Peyer's patch (tissue), 4 donors: Measurements from ENCODE around the gene PDLIM5. TPM values are rescaled to one million over a fixed set of nuclear protein-coding genes. Genes with fewer than 3 reads are reported as not detected.

Source experiments
- DNase-seq, 3 donors: peaks; one replicate each; pipeline ENCODE4 v3.0.0-alpha.2; 2017 to 2019
- H3K27ac ChIP-seq, 4 donors: fragments of 200-600 bp; sonication (generic); one replicate each; pipeline ENCODE4 v1.5.1; 2016 to 2019
- H3K27me3 ChIP-seq, 2 donors: fragments of 200-600 bp; sonication (generic); one replicate each; pipeline ENCODE4 v1.5.1; 2019
- H3K36me3 ChIP-seq, 3 donors: fragments of 200-600 bp; sonication (generic); one replicate each; pipeline ENCODE4 v1.5.1; 2016 to 2019
- H3K4me1 ChIP-seq, 4 donors: fragments of 200-600 bp; sonication (generic); one replicate each; pipeline ENCODE4 v1.5.1; 2016 to 2019
- H3K4me3 ChIP-seq, 4 donors: fragments of 200-600 bp; sonication (generic); 1 replicate in 3 of 4; 2 replicates in 1 of 4; pipeline ENCODE4 v1.5.1; 2016 to 2019; ENCODE audit warnings: mild to moderate bottlenecking in 1 of 4
- H3K9me3 ChIP-seq, 4 donors: fragments of 200-600 bp; sonication (generic); one replicate each; pipeline ENCODE4 v1.5.1; 2016 to 2019; ENCODE audit warnings: mild to moderate bottlenecking in 1 of 4
- CTCF ChIP-seq, 6 experiments: fragments of 450-650 bp in 4 of 6; fragments of 200-600 bp in 2 of 6; sonication (generic) in 1 of 6; IDR thresholded peaks; one replicate each; pipeline ENCODE4 v1.5.1; 2017 to 2019; ENCODE audit warnings: antibody characterized with exemption in 6 of 6, mild to moderate bottlenecking in 3 of 6, moderate library complexity in 1 of 6
- POLR2A ChIP-seq, 2 donors: fragments of 450-650 bp; IDR thresholded peaks; one replicate each; pipeline ENCODE4 v1.5.1; 2017; ENCODE audit warnings: antibody characterized with exemption in 2 of 2, mild to moderate bottlenecking in 2 of 2, moderate library complexity in 2 of 2
- total RNA-seq, 4 donors: library from RNA; depleted of rRNA; stranded (reverse); fragments of >200 nt; gene quantifications; one replicate each; pipeline ENCODE4 v1.1.0, GENCODE V29; 2016

PDLIM5 gene
- total RNA-seq, 4 donors from 2014 or later = 112 to 197 (median 158) TPM

GRCh38 chr4:94519925-94520789 is 68.4 kb downstream of the PDLIM5 start:
- no peak for DNase-seq
- TF ChIP-seq CTCF (IDR thresholded peaks at IDR 0.05) (no peak), POLR2A (IDR thresholded peaks at IDR 0.05) (no peak)
- Histone ChIP-seq H3K27ac (no peak overlapping the region), H3K9me3 (no peaks in the 10 kb centered on the region), H3K36me3 (no peaks in the 10 kb centered on the region), H3K4me1 (peaks cover 0 to 8% (median under 1%) of the 10 kb centered on the region in 4 donors), H3K27me3 (no peaks in the 10 kb centered on the region), H3K4me3 (no peak overlapping the region)

DNA sequence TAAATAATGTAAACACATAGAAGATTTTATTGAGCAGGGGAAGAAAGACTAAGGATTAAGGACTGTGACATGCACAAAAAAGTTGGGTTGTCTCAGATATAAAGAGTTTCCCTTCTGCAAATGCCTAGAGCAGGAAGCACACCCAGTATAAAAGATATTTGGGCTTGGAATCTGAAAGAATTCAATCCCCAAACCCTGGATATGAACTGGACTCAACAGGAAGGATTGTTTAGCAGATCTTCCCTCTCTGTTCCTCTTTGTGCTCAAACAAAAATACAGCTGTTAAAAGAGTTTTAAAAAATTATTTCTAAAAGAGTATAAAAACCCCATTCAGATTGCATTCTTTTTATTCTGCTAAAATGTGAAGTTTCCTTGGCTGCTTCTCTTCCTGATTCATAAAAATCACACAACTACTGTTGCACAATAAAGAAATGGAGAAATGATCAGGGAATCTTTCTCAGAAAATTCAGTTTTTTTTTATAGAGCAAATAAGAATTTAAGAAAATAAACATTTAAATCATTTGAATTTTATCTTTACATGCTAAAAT is 71.4 kb downstream of the PDLIM5 start:
- H3K4me3 ChIP-seq = no peak overlapping the region
- H3K27me3 ChIP-seq = no peaks in the 10 kb centered on the region
- no peak for DNase-seq
- H3K4me1 ChIP-seq = peaks cover 0 to 8% (median 2%) of the 10 kb centered on the region in 4 donors
- no peaks in the 10 kb centered on the region for H3K9me3 ChIP-seq
- H3K27ac ChIP-seq = no peak overlapping the region
- no peaks in the 10 kb centered on the region for H3K36me3 ChIP-seq
- no peak for TF ChIP-seq CTCF (IDR thresholded peaks at IDR 0.05)
- TF ChIP-seq POLR2A (IDR thresholded peaks at IDR 0.05) = no peak

DNA sequence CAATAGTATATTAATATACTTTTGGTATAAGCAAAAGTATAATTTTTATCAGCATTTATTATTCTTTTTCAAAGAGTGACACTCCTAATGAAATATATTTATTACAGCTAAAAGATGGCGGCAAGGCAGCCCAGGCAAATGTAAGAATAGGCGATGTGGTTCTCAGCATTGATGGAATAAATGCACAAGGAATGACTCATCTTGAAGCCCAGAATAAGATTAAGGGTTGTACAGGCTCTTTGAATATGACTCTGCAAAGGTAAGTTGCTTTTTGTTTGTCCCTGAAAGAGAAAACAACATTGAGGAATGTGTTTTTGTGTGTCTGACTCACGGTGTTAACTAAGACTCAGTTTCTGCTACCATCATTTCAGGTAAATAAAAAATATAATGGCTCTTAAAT is 71.9 kb downstream of the PDLIM5 start:
- Histone ChIP-seq H3K27ac (no peak overlapping the region), H3K4me1 (peaks cover 0 to 8% (median 2%) of the 10 kb centered on the region in 4 donors), H3K4me3 (no peak overlapping the region)

GRCh38 chr4:94525993-94526728 is 74.4 kb downstream of the PDLIM5 start:
- TF ChIP-seq POLR2A (IDR thresholded peaks at IDR 0.05) = no peak
- TF ChIP-seq CTCF (IDR thresholded peaks at IDR 0.05) = no peak
- no peak overlapping the region for H3K4me3 ChIP-seq
- no peak for DNase-seq
- H3K9me3 ChIP-seq = no peaks in the 10 kb centered on the region
- H3K27ac ChIP-seq = peak overlapping the region in 1 of 4 donors; percentile 47
- H3K36me3 ChIP-seq = no peaks in the 10 kb centered on the region
- peaks cover 0 to 4% (median 0%) of the 10 kb centered on the region in 4 donors for H3K4me1 ChIP-seq
- H3K27me3 ChIP-seq = no peaks in the 10 kb centered on the region

More for the DNA sequence above, 71.9 kb downstream of the PDLIM5 start:
- DNase-seq = no peak
- Histone ChIP-seq H3K27me3 (no peaks in the 10 kb centered on the region), H3K36me3 (no peaks in the 10 kb centered on the region), H3K9me3 (no peaks in the 10 kb centered on the region)
- TF ChIP-seq POLR2A (IDR thresholded peaks at IDR 0.05) (no peak), CTCF (IDR thresholded peaks at IDR 0.05) (no peak)

DNA sequence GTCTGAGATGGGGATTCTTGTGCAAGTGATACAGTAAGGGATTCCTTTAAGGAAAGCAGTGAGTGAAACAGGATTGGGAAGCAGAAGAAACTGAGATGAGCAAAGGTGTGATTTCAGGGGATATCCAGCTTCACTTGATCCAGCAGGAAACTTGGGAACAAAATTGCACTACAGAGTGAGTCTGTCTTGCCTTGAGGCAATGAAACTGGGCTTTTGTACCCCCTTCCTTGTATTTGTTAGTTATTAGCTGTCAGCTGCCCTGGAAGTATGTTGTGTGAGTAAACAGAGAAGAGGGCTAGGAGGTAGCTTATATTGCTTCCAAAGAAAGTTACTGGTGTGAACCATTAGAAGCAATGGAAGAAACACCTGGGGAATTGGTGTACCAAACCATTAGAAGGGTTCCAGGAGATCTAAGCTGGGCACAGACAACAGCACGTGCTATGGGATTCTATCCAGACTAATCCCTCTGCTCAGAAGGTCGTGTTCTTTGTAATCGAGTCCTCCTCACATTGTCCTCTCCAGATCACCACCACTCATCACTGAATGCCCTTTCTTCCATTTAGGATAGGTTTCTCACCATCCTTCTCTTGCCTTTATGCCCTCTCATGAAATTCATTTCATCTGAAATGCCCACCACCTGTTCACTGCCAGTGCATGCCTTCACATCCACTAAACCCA is 76.0 kb downstream of the PDLIM5 start:
- H3K36me3 ChIP-seq = no peaks in the 10 kb centered on the region
- H3K4me3 ChIP-seq = no peak overlapping the region
- DNase-seq = no peak
- TF ChIP-seq CTCF (IDR thresholded peaks at IDR 0.05) (no peak), POLR2A (IDR thresholded peaks at IDR 0.05) (no peak)
- H3K27ac ChIP-seq = no peak overlapping the region
- H3K9me3 ChIP-seq = no peaks in the 10 kb centered on the region
- no peaks in the 10 kb centered on the region for H3K27me3 ChIP-seq
- peaks cover 0 to 4% (median under 1%) of the 10 kb centered on the region in 4 donors for H3K4me1 ChIP-seq
